GM21786 (cell line): Measurements from ENCODE around the gene PGLYRP2.
A peak's percentile ranks its signal among the peaks of the same experiment; 100 is the strongest.
"Not testable (repeated sequence)": the region's sequence is repeated elsewhere in the genome, so short reads cannot be mapped to it uniquely, and the experiment has no call there.

ENCODE experiments used
- ATAC-seq: cut with Tn5 transposase; IDR thresholded peaks from one replicate; pipeline ENCODE4 v1.9.1; 2021; ENCODE audit not compliant: unreplicated experiment

The PGLYRP2 gene

GRCh38 chr19:15488489-15489226 is 9.4 kb upstream of the PGLYRP2 start:
- ATAC-seq: no peak

GRCh38 chr19:15487038-15487437 is 7.7 kb upstream of the PGLYRP2 start:
- ATAC-seq: no peak

- not testable (repeated sequence) for ATAC-seq
Observed at GRCh38 chr19:15485768-15486167, 6.5 kb upstream of the PGLYRP2 start.

GRCh38 chr19:15480996-15481395 is 1.7 kb upstream of the PGLYRP2 start:
- not testable (repeated sequence) for ATAC-seq

GRCh38 chr19:15476325-15476724 is 3.0 kb downstream of the PGLYRP2 start:
- no peak for ATAC-seq

- no peak for ATAC-seq
Observed at GRCh38 chr19:15475611-15476010, 3.7 kb downstream of the PGLYRP2 start.

- no peak for ATAC-seq
Observed at GRCh38 chr19:15475169-15475568, 4.1 kb downstream of the PGLYRP2 start.

- not testable (repeated sequence) for ATAC-seq
Observed at GRCh38 chr19:15473821-15474220, 5.5 kb downstream of the PGLYRP2 start.

GRCh38 chr19:15471639-15472101 is 7.6 kb downstream of the PGLYRP2 start:
- ATAC-seq: no peak

GRCh38 chr19:15469513-15470297 is 9.6 kb downstream of the PGLYRP2 start:
- ATAC-seq: no peak

- ATAC-seq: no peak
Observed at GRCh38 chr19:15468675-15469512, 10.4 kb downstream of the PGLYRP2 start.

GRCh38 chr19:15467734-15468214 is 11.5 kb downstream of the PGLYRP2 start:
- ATAC-seq: no peak

GRCh38 chr19:15466851-15467733 is 12.2 kb downstream of the PGLYRP2 start:
- peak; percentile 65 for ATAC-seq

- ATAC-seq: no peak
Observed at GRCh38 chr19:15464394-15465385, 14.6 kb downstream of the PGLYRP2 start, which contains the start of gene RASAL3. TSS of gene RASAL3 (minus strand) at chr19:15464544. CDS start at chr19:15464358, 186 bp downstream.

GRCh38 chr19:15463861-15464371 is 15.4 kb downstream of the PGLYRP2 start:
- no peak for ATAC-seq

GRCh38 chr19:15461694-15462093 is 17.6 kb downstream of the PGLYRP2 start:
- no peak for ATAC-seq

GRCh38 chr19:15457701-15458484 is 21.4 kb downstream of the PGLYRP2 start:
- ATAC-seq: no peak
